Measurements from ENCODE around the gene LIF. TPM values are rescaled to one million over a fixed set of nuclear protein-coding genes. Genes with fewer than 3 reads are reported as not detected.

Gene LIF
- polyA plus RNA-seq, 1 of the 3 experiments (the other 2 are of a cell fraction): 24.6 TPM

GRCh38 chr22:30282616-30283046, 36.1 kb upstream of the LIF start:
- H3K4me2 ChIP-seq: no peak overlapping the region
- ChIA-PET POLR2A (interaction anchor here (0.5 kb wide), 1 partner anchor 373 kb away, joined by 5 read pairs; no protein-coding TSS in a partner anchor), CTCF (interaction anchor here (1.9 to 12.9 kb wide), 3 partner anchors 20 to 174 kb away, joined by 8 to 228 read pairs (median 10); partner anchors contain the start of genes RNF215 and SEC14L2)
- H3K4me1 ChIP-seq (ENCODE audit: control insufficient read depth in 1 of 2, insufficient read depth in 2 of 2, low read depth in 1 of 2, low read length in 1 of 2): peaks cover 0 to 8% of the 10 kb centered on the region in 2 experiments; a peak in 3 of 4 replicates
- WGBS (ENCODE audit: low lambda C conversion rate): 81% methylated on average over 4 of the region's 7 CpGs
- H3K27me3 ChIP-seq (ENCODE audit: insufficient read depth): no peaks in the 10 kb centered on the region
- H3F3A ChIP-seq (replicated peaks; ENCODE audit: insufficient read depth): peaks cover 18% of the 10 kb centered on the region
- DNase-seq: no peak
- no peaks in the 10 kb centered on the region for H3K79me2 ChIP-seq (ENCODE audit: insufficient read depth)
- H3K4me3 ChIP-seq (ENCODE audit: low read depth in 2 of 2, low read length in 1 of 2): no peak overlapping the region
- H3K9me3 ChIP-seq: no peaks in the 10 kb centered on the region
- no peak overlapping the region for H3K9ac ChIP-seq
- H4K20me1 ChIP-seq (ENCODE audit: insufficient read depth): peaks cover 3% of the 10 kb centered on the region; the same call in 1 of the 2 replicates
- no peak overlapping the region for H2AFZ ChIP-seq (ENCODE audit: low read depth)
- no peak for TF ChIP-seq FOXM1 (IDR thresholded peaks at IDR 0.05; ENCODE audit: low read depth)
- no peak for TF ChIP-seq FOXJ3 (CRISPR knock-in tag; IDR thresholded peaks at IDR 0.05)
- TF ChIP-seq IRF3 (IDR thresholded peaks at IDR 0.05; ENCODE audit: low read depth, low read length): no peak
- H3K9me2 ChIP-seq: no peaks in the 10 kb centered on the region
- H3K27ac ChIP-seq (ENCODE audit: low read depth in 2 of 2, low read length in 1 of 2): no peak overlapping the region
- peaks cover 0 to 2% of the 10 kb centered on the region in 2 experiments for H3K36me3 ChIP-seq (replicated peaks in 1 of 2; ENCODE audit: control insufficient read depth in 1 of 2, insufficient read depth in 2 of 2, low read length in 1 of 2)

DNA sequence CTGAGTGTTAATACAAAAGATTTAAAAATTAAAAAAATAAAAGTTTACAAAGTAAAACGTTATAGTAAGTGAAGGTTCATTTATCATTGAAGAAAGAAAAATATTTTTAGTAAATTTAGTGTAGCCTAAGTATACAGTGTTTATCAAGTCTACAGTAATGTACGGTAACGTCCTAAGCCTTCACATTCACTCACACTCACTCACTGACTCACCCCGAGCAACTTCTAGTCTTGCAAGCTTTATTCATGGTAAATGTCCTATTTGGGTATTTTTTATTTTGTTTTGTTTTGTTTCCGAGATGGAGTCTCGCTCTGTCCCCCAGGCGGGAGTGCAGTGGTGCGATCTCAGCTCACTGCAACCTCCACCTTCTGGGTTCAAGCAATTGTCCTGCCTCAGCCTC, 33.9 kb upstream of the LIF start:
- POLR2A ChIA-PET: no interaction called here
- peaks cover 0 to 14% of the 10 kb centered on the region in 2 experiments; a peak in 2 of 4 replicates for H3K4me1 ChIP-seq (ENCODE audit: control insufficient read depth in 1 of 2, insufficient read depth in 2 of 2, low read depth in 1 of 2, low read length in 1 of 2)
- TF ChIP-seq, protein P1, sequence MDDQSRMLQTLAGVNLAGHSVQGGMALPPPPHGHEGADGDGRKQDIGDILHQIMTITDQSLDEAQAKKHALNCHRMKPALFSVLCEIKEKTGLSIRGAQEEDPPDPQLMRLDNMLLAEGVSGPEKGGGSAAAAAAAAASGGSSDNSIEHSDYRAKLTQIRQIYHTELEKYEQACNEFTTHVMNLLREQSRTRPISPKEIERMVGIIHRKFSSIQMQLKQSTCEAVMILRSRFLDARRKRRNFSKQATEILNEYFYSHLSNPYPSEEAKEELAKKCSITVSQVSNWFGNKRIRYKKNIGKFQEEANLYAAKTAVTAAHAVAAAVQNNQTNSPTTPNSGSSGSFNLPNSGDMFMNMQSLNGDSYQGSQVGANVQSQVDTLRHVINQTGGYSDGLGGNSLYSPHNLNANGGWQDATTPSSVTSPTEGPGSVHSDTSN (IDR thresholded peaks at IDR 0.05): no peak
- TF ChIP-seq USF1 (IDR thresholded peaks at IDR 0.05; ENCODE audit: borderline replicate concordance, low read depth) (no peak), POLR2AphosphoS5 (IDR thresholded peaks at IDR 0.05; ENCODE audit: low read depth, low read length) (no peak), FOXM1 (IDR thresholded peaks at IDR 0.05; ENCODE audit: low read depth) (no peak), TCF12 (IDR thresholded peaks at IDR 0.05) (no peak), SIN3A (IDR thresholded peaks at IDR 0.05; ENCODE audit: borderline replicate concordance, low read depth, low read length) (no peak), ELF1 (IDR thresholded peaks at IDR 0.05) (no peak), EP300 (IDR thresholded peaks at IDR 0.05; ENCODE audit: borderline replicate concordance in 1 of 2, low read depth in 1 of 2, low read length in 1 of 2) (no peak), IRF3 (IDR thresholded peaks at IDR 0.05; ENCODE audit: low read depth, low read length) (no peak), YY1 (IDR thresholded peaks at IDR 0.05; ENCODE audit: low read depth) (no peak), USF2 (IDR thresholded peaks at IDR 0.05; ENCODE audit: borderline replicate concordance, low read depth, low read length) (no peak), RCOR1 (IDR thresholded peaks at IDR 0.05; ENCODE audit: low read length) (no peak), NRF1 (IDR thresholded peaks at IDR 0.05; ENCODE audit: low read depth, low read length) (no peak), MEF2A (IDR thresholded peaks at IDR 0.05; ENCODE audit: borderline replicate concordance, low read depth) (no peak), CHD2 (IDR thresholded peaks at IDR 0.05; ENCODE audit: low read length, partially characterized antibody) (no peak), MXI1 (IDR thresholded peaks at IDR 0.05; ENCODE audit: low read depth, low read length) (no peak), NFIC (IDR thresholded peaks at IDR 0.05; ENCODE audit: borderline replicate concordance) (no peak)
- TF ChIP-seq, protein P2, sequence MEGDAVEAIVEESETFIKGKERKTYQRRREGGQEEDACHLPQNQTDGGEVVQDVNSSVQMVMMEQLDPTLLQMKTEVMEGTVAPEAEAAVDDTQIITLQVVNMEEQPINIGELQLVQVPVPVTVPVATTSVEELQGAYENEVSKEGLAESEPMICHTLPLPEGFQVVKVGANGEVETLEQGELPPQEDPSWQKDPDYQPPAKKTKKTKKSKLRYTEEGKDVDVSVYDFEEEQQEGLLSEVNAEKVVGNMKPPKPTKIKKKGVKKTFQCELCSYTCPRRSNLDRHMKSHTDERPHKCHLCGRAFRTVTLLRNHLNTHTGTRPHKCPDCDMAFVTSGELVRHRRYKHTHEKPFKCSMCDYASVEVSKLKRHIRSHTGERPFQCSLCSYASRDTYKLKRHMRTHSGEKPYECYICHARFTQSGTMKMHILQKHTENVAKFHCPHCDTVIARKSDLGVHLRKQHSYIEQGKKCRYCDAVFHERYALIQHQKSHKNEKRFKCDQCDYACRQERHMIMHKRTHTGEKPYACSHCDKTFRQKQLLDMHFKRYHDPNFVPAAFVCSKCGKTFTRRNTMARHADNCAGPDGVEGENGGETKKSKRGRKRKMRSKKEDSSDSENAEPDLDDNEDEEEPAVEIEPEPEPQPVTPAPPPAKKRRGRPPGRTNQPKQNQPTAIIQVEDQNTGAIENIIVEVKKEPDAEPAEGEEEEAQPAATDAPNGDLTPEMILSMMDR (IDR thresholded peaks at IDR 0.05): no peak

More for the DNA sequence above, 33.9 kb upstream of the LIF start:
- Histone ChIP-seq H3K27ac (ENCODE audit: low read depth in 2 of 2, low read length in 1 of 2) (no peak overlapping the region), H3K9ac (no peak overlapping the region), H2AFZ (ENCODE audit: low read depth) (no peak overlapping the region), H3K27me3 (ENCODE audit: insufficient read depth) (no peaks in the 10 kb centered on the region), H3K9me2 (no peaks in the 10 kb centered on the region), H4K20me1 (ENCODE audit: insufficient read depth) (no peaks in the 10 kb centered on the region), H3K36me3 (replicated peaks in 1 of 2; ENCODE audit: control insufficient read depth in 1 of 2, insufficient read depth in 2 of 2, low read length in 1 of 2) (peaks cover 0 to 1% of the 10 kb centered on the region in 2 experiments), H3K9me3 (no peaks in the 10 kb centered on the region), H3K79me2 (ENCODE audit: insufficient read depth) (no peaks in the 10 kb centered on the region), H3F3A (replicated peaks; ENCODE audit: insufficient read depth) (peaks cover 23% of the 10 kb centered on the region), H3K4me2 (no peak overlapping the region), H3K4me3 (ENCODE audit: low read depth in 2 of 2, low read length in 1 of 2) (no peak overlapping the region)
- 87% methylated on average over 8 of the region's 8 CpGs for whole genome bisulfite sequencing (ENCODE audit: low lambda C conversion rate)
- CTCF ChIA-PET: interaction anchor here (0.7 to 2.5 kb wide), 7 partner anchors 8 to 172 kb away, joined by 3 to 9 read pairs (median 6); partner anchors contain the start of gene RNF215
- DNase-seq: no peak

All from SK-N-SH (cell line).